ENCODE measurements around the gene ATXN2. TPM values are rescaled to one million over a fixed set of nuclear protein-coding genes. Genes with fewer than 3 reads are reported as not detected.
"Not testable (repeated sequence)": the region's sequence is repeated elsewhere in the genome, so short reads cannot be mapped to it uniquely, and the experiment has no call there.

ATXN2 gene
- total RNA-seq, 2 experiments from 2014 or later = 44.2 to 47.9 TPM

GRCh38 chr12:111617841-111618240 is 18.7 kb upstream of the ATXN2 start:
- H3K36me3 Mint-ChIP-seq (ENCODE audit: low read depth); DNase-seq; H3K27ac Mint-ChIP-seq; POLR2A ChIA-PET; ATAC-seq; H3K9me3 Mint-ChIP-seq (ENCODE audit: low read depth); H3K4me1 Mint-ChIP-seq; H3K4me3 Mint-ChIP-seq; intact Hi-C loops (cut with DNase I, micrococcal nuclease); H3K27me3 Mint-ChIP-seq: not testable (repeated sequence)
- CTCF ChIA-PET = interaction anchor here (1.0 kb wide), 1 partner anchor 10 kb away, joined by 3 read pairs; no protein-coding TSS in a partner anchor

DNA sequence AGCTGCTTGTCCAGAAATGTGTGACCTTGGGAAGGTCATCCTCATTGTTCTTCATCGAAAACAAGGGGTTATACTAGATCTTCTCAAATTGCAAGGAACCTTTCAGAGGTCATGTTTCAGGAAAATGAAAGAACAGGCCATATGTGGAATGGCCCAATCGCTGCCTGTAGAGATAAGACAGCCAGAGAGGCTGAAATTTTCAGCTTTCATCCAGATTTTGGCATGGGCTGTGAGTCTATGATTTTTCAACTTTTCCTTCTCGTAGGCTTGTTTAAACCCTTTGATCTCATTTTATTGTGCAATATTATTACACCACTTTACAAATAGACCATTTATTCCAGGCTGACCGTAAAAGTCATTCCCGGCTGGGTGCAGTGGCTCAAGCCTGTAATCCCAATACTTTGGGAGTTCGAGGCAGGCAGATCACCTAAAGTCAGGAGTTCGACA is 17.1 kb upstream of the ATXN2 start:
- no peak for DNase-seq
- POLR2A ChIA-PET = interaction anchor here (0.6 kb wide), 1 partner anchor 47 kb away, joined by 3 read pairs; no protein-coding TSS in a partner anchor
- Mint-ChIP-seq H3K36me3 (ENCODE audit: low read depth) (no peaks in the 10 kb centered on the region), H3K4me3 (no peak overlapping the region), H3K4me1 (no peaks in the 10 kb centered on the region), H3K27me3 (no peaks in the 10 kb centered on the region), H3K9me3 (ENCODE audit: low read depth) (no peaks in the 10 kb centered on the region), H3K27ac (no peak overlapping the region)
- CTCF ChIA-PET = interaction anchor here (0.5 kb wide), 1 partner anchor 302 kb away, joined by 3 read pairs; no protein-coding TSS in a partner anchor
- intact Hi-C loops (cut with DNase I, micrococcal nuclease) = no loop called here
- no peak for ATAC-seq

DNA sequence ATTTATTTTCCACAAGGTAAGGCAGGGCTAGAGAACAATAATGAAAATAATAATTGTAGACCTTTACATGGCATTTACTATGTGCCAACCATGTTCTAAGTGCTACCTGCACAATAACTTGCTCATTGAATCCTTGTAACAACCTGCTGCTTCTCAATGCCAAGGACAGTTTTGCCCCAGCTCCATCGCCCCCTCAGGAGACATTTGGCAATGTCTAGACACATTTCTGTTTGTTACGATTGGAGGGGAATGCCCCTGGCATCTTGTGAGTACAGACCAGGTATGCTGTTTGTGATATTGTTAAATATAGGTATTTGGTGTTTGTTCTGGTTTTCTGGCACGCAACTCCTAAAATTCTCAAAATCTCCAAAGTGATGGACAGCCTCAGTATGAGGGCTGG is 8.1 kb upstream of the ATXN2 start:
- Mint-ChIP-seq H3K27ac (no peak overlapping the region), H3K9me3 (ENCODE audit: low read depth) (no peaks in the 10 kb centered on the region), H3K27me3 (no peaks in the 10 kb centered on the region), H3K4me3 (no peak overlapping the region), H3K4me1 (no peaks in the 10 kb centered on the region), H3K36me3 (ENCODE audit: low read depth) (no peaks in the 10 kb centered on the region)
- peak; percentile 13 for DNase-seq
- ChIA-PET POLR2A (no interaction called here), CTCF (no interaction called here)
- intact Hi-C loops (cut with DNase I, micrococcal nuclease) = no loop called here
- no peak for ATAC-seq

GRCh38 chr12:111606767-111607230 is 7.7 kb upstream of the ATXN2 start:
- ChIA-PET POLR2A (no interaction called here), CTCF (no interaction called here)
- Mint-ChIP-seq H3K27ac (no peak overlapping the region), H3K4me1 (no peaks in the 10 kb centered on the region), H3K36me3 (ENCODE audit: low read depth) (no peaks in the 10 kb centered on the region), H3K27me3 (no peaks in the 10 kb centered on the region), H3K4me3 (no peak overlapping the region), H3K9me3 (ENCODE audit: low read depth) (no peaks in the 10 kb centered on the region)
- intact Hi-C loops (cut with DNase I, micrococcal nuclease) = no loop called here
- DNase-seq (no peak), ATAC-seq (no peak)

- Mint-ChIP-seq H3K4me3 (no peak overlapping the region), H3K27ac (no peak overlapping the region), H3K9me3 (ENCODE audit: low read depth) (no peaks in the 10 kb centered on the region), H3K4me1 (no peaks in the 10 kb centered on the region), H3K27me3 (no peaks in the 10 kb centered on the region), H3K36me3 (ENCODE audit: low read depth) (no peaks in the 10 kb centered on the region)
- CTCF ChIA-PET = interaction anchor here (0.7 kb wide), 1 partner anchor 221 kb away, joined by 3 read pairs; no protein-coding TSS in a partner anchor
- ATAC-seq (no peak), DNase-seq (no peak)
- intact Hi-C loops (cut with DNase I, micrococcal nuclease) = no loop called here
- POLR2A ChIA-PET = no interaction called here
These were observed 7.0 kb upstream of the ATXN2 start for GRCh38 chr12:111605911-111606766.

DNA sequence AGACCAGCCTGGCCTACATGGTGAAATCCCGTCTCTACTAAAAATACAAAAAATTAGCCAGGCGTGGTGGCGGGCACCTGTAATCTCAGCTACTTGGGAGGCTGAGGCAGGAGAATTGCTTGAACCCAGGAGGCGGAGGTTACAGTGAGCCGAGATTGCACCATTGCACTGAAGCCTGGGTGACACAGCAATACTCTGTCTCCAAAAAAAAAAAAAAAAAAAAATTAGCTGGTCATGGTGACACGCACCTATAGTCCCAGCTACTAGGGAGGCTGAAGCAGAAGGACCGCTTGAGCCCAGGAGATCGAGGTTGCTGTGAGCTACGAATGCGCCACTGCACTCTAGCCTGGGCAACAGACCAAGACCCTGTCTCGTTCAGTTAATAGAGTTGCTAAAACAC is 3.7 kb upstream of the ATXN2 start:
- DNase-seq; H3K9me3 Mint-ChIP-seq (ENCODE audit: low read depth); intact Hi-C loops (cut with DNase I, micrococcal nuclease); H3K36me3 Mint-ChIP-seq (ENCODE audit: low read depth); CTCF ChIA-PET; H3K27ac Mint-ChIP-seq; ATAC-seq; H3K27me3 Mint-ChIP-seq; H3K4me1 Mint-ChIP-seq; H3K4me3 Mint-ChIP-seq: not testable (repeated sequence)
- POLR2A ChIA-PET = interaction anchor here (0.6 kb wide), 1 partner anchor 11 kb away, joined by 4 read pairs; no protein-coding TSS in a partner anchor

DNA sequence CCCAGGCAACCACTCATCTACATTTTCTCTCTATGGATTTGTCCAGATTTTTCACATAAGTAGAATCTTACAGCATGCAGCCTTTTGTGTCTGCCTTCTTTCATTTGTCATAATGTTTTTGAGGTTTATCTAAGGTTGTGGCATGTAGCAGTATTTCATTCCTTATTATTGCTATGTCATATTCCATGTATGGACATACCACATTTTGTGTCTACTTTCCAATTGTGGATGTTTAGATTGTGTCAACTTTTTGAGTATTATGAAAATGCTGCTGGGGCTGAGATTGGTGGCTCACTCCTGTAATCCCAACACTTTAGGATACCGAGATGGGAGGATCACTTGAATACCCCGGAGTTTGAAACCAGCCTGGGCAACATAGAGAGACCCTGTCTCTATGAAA is 3.2 kb upstream of the ATXN2 start:
- no peaks in the 10 kb centered on the region for H3K36me3 Mint-ChIP-seq (ENCODE audit: low read depth)
- no peak overlapping the region for H3K27ac Mint-ChIP-seq
- H3K4me3 Mint-ChIP-seq = no peak overlapping the region
- CTCF ChIA-PET = no interaction called here
- intact Hi-C loops (cut with DNase I, micrococcal nuclease) = no loop called here
- ATAC-seq (no peak), DNase-seq (no peak)
- H3K9me3 Mint-ChIP-seq (ENCODE audit: low read depth) = no peaks in the 10 kb centered on the region
- POLR2A ChIA-PET = interaction anchor here (0.6 kb wide), 1 partner anchor 10 kb away, joined by 4 read pairs; no protein-coding TSS in a partner anchor
- no peaks in the 10 kb centered on the region for H3K27me3 Mint-ChIP-seq
- H3K4me1 Mint-ChIP-seq = peaks cover 5% of the 10 kb centered on the region

DNA sequence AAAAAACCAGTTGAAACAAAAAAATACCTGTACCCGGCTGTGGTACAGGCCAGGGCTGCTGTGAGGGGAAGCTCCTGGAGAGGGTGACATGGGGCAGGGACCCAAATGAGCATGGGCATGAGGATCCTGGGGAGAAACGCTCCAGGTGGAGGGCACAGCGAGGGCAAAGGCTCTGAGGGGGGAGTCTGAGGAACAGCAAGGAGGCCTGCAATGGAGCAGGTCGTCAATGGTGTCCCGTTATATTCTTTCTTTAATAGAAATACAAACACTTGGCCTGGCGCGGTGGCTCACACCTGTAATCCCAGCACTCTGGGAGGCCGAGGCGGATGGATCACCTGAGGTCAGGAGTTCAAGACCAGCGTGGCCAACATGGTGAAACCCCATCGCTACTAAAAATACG is 1.9 kb upstream of the ATXN2 start:
- POLR2A ChIA-PET; intact Hi-C loops (cut with DNase I, micrococcal nuclease); H3K27ac Mint-ChIP-seq; H3K36me3 Mint-ChIP-seq (ENCODE audit: low read depth); ATAC-seq; H3K4me3 Mint-ChIP-seq; H3K9me3 Mint-ChIP-seq (ENCODE audit: low read depth); DNase-seq; H3K27me3 Mint-ChIP-seq: not testable (repeated sequence)
- H3K4me1 Mint-ChIP-seq = peaks cover 12% of the 10 kb centered on the region
- CTCF ChIA-PET = interaction anchor here (0.7 kb wide), 1 partner anchor 204 kb away, joined by 3 read pairs; no protein-coding TSS in a partner anchor

- DNase-seq (no peak), ATAC-seq (no peak)
- no peaks in the 10 kb centered on the region for H3K27me3 Mint-ChIP-seq
- ChIA-PET CTCF (no interaction called here), POLR2A (no interaction called here)
- peak overlapping the region; percentile 81 for H3K4me3 Mint-ChIP-seq
- intact Hi-C loops (cut with DNase I, micrococcal nuclease) = no loop called here
- peak overlapping the region; percentile 92 for H3K27ac Mint-ChIP-seq
- H3K4me1 Mint-ChIP-seq = peaks cover 12% of the 10 kb centered on the region
- H3K36me3 Mint-ChIP-seq (ENCODE audit: low read depth) = peaks cover 3% of the 10 kb centered on the region
- no peaks in the 10 kb centered on the region for H3K9me3 Mint-ChIP-seq (ENCODE audit: low read depth)
These were observed 1.1 kb upstream of the ATXN2 start for GRCh38 chr12:111600205-111600642.

- Mint-ChIP-seq H3K4me1 (peaks cover 17% of the 10 kb centered on the region), H3K9me3 (ENCODE audit: low read depth) (no peaks in the 10 kb centered on the region), H3K4me3 (peak overlapping the region; percentile 81), H3K27ac (peak overlapping the region; percentile 92), H3K36me3 (ENCODE audit: low read depth) (peaks cover 3% of the 10 kb centered on the region), H3K27me3 (no peaks in the 10 kb centered on the region)
- intact Hi-C loops (cut with DNase I, micrococcal nuclease) = loop anchor here (1.0 to 5.0 kb wide), 12 partner anchors 52 to 1317 kb away; partner anchors contain the start of genes BRAP (in 2 of the 2), ACAD10 (in 1 of the 2), ATP2A2 (in 1 of the 2) and ERP29 (in 1 of the 2)
- ChIA-PET CTCF (no interaction called here), POLR2A (no interaction called here)
- DNase-seq (peak; percentile 91), ATAC-seq (peak; percentile 83)
These were observed 514 bp upstream of the ATXN2 start for GRCh38 chr12:111599453-111600204.

DNA sequence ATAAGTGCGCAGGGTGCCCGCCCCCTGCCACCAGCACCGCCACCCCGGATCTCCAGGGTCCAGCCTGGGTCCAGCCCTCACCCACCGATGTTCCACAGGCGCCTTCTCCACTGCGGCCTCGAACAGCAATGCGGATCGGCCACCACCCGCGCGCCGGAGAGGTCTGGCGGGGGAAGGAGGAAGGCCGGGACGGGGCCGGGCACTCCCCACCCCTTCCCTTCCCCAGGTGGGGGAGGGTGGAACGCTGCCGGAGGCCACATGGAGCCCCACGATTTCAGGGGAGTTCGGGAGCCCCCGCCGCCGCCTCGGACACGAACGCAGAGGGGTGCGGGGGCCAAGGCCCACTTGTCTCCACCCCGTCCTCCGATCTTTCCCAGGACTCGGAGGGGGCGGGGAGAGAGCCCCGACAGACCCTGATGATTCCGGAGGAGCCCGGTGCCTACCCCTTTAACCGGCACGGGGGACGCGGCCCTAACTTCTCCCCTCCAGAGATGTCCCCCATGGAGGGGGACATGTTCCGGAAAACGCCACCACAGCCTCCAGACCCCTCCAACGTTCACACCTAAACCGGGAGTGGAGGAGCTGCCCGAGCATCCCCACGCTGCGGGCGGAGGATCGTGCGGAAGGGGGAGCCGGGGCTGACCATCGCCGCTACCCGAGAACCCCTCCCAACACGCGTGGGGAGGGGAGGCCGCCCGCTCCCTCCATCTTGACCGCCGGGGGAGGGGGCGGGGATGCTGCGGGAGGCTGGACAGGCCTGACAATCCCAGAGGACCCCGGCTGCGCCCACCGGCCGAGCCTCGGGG is 1.1 kb downstream of the ATXN2 start:
- CTCF ChIA-PET = no interaction called here
- peak overlapping the region; percentile 92 for H3K4me3 Mint-ChIP-seq
- DNase-seq (peak; percentile 50), ATAC-seq (peak; percentile 4)
- POLR2A ChIA-PET = no interaction called here
- H3K27ac Mint-ChIP-seq = peak overlapping the region; percentile 79
- intact Hi-C loops (cut with DNase I, micrococcal nuclease) = loop anchor here (1.0 to 5.0 kb wide), 6 partner anchors 51 to 1316 kb away; partner anchors contain the start of genes ACAD10 (in 1 of the 2), ATP2A2 (in 1 of the 2), BRAP (in 1 of the 2) and PPP1CC (in 1 of the 2)
- no peaks in the 10 kb centered on the region for H3K27me3 Mint-ChIP-seq
- H3K36me3 Mint-ChIP-seq (ENCODE audit: low read depth) = peaks cover 3% of the 10 kb centered on the region
- no peaks in the 10 kb centered on the region for H3K9me3 Mint-ChIP-seq (ENCODE audit: low read depth)
- peaks cover 22% of the 10 kb centered on the region for H3K4me1 Mint-ChIP-seq
